Chondrocyte (in vitro differentiated cells): ENCODE data around the gene MYCT1. TPM values are rescaled to one million over a fixed set of nuclear protein-coding genes. Genes with fewer than 3 reads are reported as not detected.

ENCODE experiments used
- DNase-seq: peaks from one replicate; pipeline ENCODE4 v3.0.0; 2021; ENCODE audit warnings: mixed read lengths, low spot score
- H3K27ac Mint-ChIP-seq: one replicate; pipeline ENCODE4 v1.8.0; 2021; ENCODE audit warnings: mild to moderate bottlenecking, moderate library complexity, mixed read lengths; ENCODE audit not compliant: unreplicated experiment
- H3K27me3 Mint-ChIP-seq: 2 replicates; pipeline ENCODE4 v1.8.0; 2021; ENCODE audit warnings: low read depth, mixed read lengths
- H3K36me3 Mint-ChIP-seq: 2 replicates; pipeline ENCODE4 v1.8.0; 2021; ENCODE audit warnings: low read depth, mixed read lengths
- H3K4me1 Mint-ChIP-seq: 2 replicates; pipeline ENCODE4 v1.8.0; 2021; ENCODE audit warnings: low read depth, mild to moderate bottlenecking, mixed read lengths
- H3K4me3 Mint-ChIP-seq: one replicate; pipeline ENCODE4 v1.8.0; 2021; ENCODE audit warnings: mild to moderate bottlenecking, moderate library complexity, mixed read lengths; ENCODE audit not compliant: unreplicated experiment
- H3K9me3 Mint-ChIP-seq: 2 replicates; pipeline ENCODE4 v1.8.0; 2021; ENCODE audit warnings: low read depth, mixed read lengths
- CTCF ChIP-seq: fragments of 200-600 bp; sonication (generic); IDR thresholded peaks from 2 replicates; pipeline ENCODE4 v1.5.0; 2021; ENCODE audit warnings: antibody characterized with exemption, mild to moderate bottlenecking, moderate library complexity
- long read RNA-seq: library from polyadenylated mRNA; stranded (forward); transcript quantifications from one replicate; pipeline ENCODE4 v2.0.0, GENCODE V29; 2021
- total RNA-seq: library from RNA; stranded (reverse); gene quantifications from 3 replicates; pipeline ENCODE4 v1.2.1, GENCODE V29; 2021

MYCT1 gene
- total RNA-seq, result not detected in 3 replicates
- long read RNA-seq, result 0 reads

GRCh38 chr6:152697634-152698033 is at the start of gene MYCT1:
MYCT1 (plus strand) TSS chr6:152697897; CDS start chr6:152697903, 6 bp downstream.
- H3K4me1 Mint-ChIP-seq, result peaks cover 3% of the 10 kb centered on the region
- H3K36me3 Mint-ChIP-seq, result no peaks in the 10 kb centered on the region
- DNase-seq, result no peak
- H3K27ac Mint-ChIP-seq, result no peak within 1 kb of the TSS
- no peaks in the 10 kb centered on the region for H3K9me3 Mint-ChIP-seq
- TF ChIP-seq CTCF, result no peak
- no peak within 1 kb of the TSS for H3K4me3 Mint-ChIP-seq
- H3K27me3 Mint-ChIP-seq, result peaks cover 13% of the 10 kb centered on the region

GRCh38 chr6:152648105-152648504 is 49.6 kb upstream of the MYCT1 start:
- Mint-ChIP-seq H3K4me3 (no peak overlapping the region), H3K27me3 (peaks cover 49% of the 10 kb centered on the region), H3K4me1 (no peaks in the 10 kb centered on the region), H3K9me3 (no peaks in the 10 kb centered on the region), H3K36me3 (no peaks in the 10 kb centered on the region), H3K27ac (no peak overlapping the region)
- no peak for TF ChIP-seq CTCF
- no peak for DNase-seq

DNA sequence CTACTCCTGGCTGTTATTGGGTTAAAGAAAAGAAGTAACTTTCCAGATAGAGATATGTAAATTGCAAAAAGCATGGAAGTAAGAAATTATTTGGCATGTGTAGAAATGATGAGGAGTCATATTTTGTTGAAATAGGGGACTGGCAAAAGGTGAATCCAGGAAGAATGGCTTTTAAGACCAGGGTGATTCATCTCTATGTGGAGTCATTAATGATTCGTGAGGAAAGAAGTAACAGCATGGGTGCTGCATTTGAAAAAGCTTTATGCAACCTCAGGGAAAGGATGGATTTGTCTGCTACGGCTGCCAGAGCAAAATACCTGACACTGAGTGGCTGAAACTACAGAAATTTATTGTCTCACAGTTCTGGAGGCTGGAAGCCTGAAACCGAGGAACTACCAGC is 45.7 kb upstream of the MYCT1 start:
- Mint-ChIP-seq H3K4me1 (no peaks in the 10 kb centered on the region), H3K9me3 (no peaks in the 10 kb centered on the region)
- no peak for TF ChIP-seq CTCF

DNA sequence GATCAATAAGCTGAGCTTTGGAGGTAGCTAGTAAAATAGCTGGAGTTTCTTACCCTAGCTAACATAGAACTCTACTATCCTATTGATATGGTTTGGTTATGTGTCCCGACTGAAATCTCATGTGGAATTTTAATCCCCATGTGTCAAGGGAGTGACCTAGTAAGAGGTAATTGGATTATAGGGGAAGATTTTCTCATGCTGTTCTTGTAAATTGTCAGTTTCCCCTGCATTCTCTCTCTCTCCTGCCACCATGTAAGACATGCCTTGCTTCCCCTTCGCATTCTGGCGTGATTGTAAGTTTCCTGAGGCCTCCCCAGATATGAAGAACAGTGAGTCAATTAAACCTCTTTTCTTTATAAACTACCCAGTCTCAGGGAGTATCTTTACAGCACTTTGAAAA is 35.9 kb upstream of the MYCT1 start:
- no peaks in the 10 kb centered on the region for H3K9me3 Mint-ChIP-seq
- TF ChIP-seq CTCF, result no peak

More for the DNA sequence above, 45.7 kb upstream of the MYCT1 start:
- no peak for DNase-seq
- Mint-ChIP-seq H3K36me3 (no peaks in the 10 kb centered on the region), H3K4me3 (no peak overlapping the region), H3K27ac (no peak overlapping the region), H3K27me3 (peaks cover 42% of the 10 kb centered on the region)

DNA sequence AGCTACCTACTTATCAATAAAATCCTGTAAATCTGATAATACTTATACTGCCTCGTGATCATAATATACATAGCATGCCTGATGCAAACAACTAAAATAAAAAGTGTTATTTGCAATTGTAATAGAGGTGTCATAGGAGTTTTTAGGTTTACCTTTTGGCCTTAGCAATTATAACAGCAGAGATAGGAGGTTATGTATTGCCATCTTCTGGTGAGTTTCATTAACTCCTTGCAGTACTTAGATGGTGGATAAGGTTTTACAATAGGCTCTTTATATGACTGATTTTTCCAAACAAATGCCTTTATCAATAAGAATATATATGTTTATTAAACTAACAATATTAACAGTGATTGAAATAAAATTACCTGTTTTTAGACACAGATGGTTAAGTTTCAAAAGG is 27.8 kb upstream of the MYCT1 start:
- TF ChIP-seq CTCF, result peak; percentile 81
- Mint-ChIP-seq H3K4me1 (no peaks in the 10 kb centered on the region), H3K9me3 (no peaks in the 10 kb centered on the region), H3K27ac (no peak overlapping the region), H3K4me3 (no peak overlapping the region), H3K36me3 (no peaks in the 10 kb centered on the region), H3K27me3 (peaks cover 23% of the 10 kb centered on the region)
- no peak for DNase-seq

More for the DNA sequence above, 35.9 kb upstream of the MYCT1 start:
- Mint-ChIP-seq H3K36me3 (no peaks in the 10 kb centered on the region), H3K27me3 (peaks cover 38% of the 10 kb centered on the region), H3K4me3 (no peak overlapping the region), H3K27ac (no peak overlapping the region), H3K4me1 (no peaks in the 10 kb centered on the region)
- DNase-seq, result no peak
